Suprapubic skin (tissue), 4 donors: Measurements from ENCODE around the gene GADD45GIP1. TPM values are rescaled to one million over a fixed set of nuclear protein-coding genes. Genes with fewer than 3 reads are reported as not detected.

Experiments
- DNase-seq, 2 donors: peaks; one replicate each; pipeline ENCODE4 v3.0.0-alpha.2; 2019; ENCODE audit warnings: low spot score in 2 of 2
- H3K27ac ChIP-seq: fragments of 200-600 bp; sonication (generic); one replicate; pipeline ENCODE4 v1.5.1; 2019
- H3K27me3 ChIP-seq: fragments of 200-600 bp; sonication (generic); one replicate; pipeline ENCODE4 v1.5.1; 2019
- H3K36me3 ChIP-seq: fragments of 200-600 bp; sonication (generic); one replicate; pipeline ENCODE4 v1.5.1; 2019
- H3K4me1 ChIP-seq: fragments of 200-600 bp; sonication (generic); one replicate; pipeline ENCODE4 v1.5.1; 2019
- H3K4me3 ChIP-seq: fragments of 200-600 bp; sonication (generic); one replicate; pipeline ENCODE4 v1.5.1; 2019; ENCODE audit warnings: mild to moderate bottlenecking
- H3K9me3 ChIP-seq: fragments of 200-600 bp; sonication (generic); one replicate; pipeline ENCODE4 v1.5.1; 2019
- EP300 ChIP-seq: sonication (generic); formaldehyde crosslinking; IDR thresholded peaks from one replicate; pipeline ENCODE4 v1.6.1; 2017; ENCODE audit warnings: antibody characterized with exemption
- POLR2A ChIP-seq, 2 donors: fragments of 450-650 bp; IDR thresholded peaks; one replicate each; pipeline ENCODE4 v1.6.1; 2017; ENCODE audit warnings: antibody characterized with exemption in 2 of 2, mild to moderate bottlenecking in 2 of 2, moderate library complexity in 2 of 2
- POLR2AphosphoS5 ChIP-seq, 3 donors: sonication (generic); formaldehyde crosslinking; IDR thresholded peaks; one replicate each; pipeline ENCODE4 v1.6.1; 2017; ENCODE audit warnings: antibody characterized with exemption in 3 of 3
- WGBS: methylation state at CpG from one replicate; pipeline ENCODE4 v1.1.5; 2018; 5-methylcytosine and 5-hydroxymethylcytosine counted together
- total RNA-seq, 4 donors: library from RNA; depleted of rRNA; stranded (reverse); fragments of >200 nt; gene quantifications; one replicate each; pipeline ENCODE4 v1.1.0, GENCODE V29; 2016
- TF ChIP-seq, protein P1 (sequence below), 2 donors: fragments of 200-600 bp in 1 of 2; fragments of 450-650 bp in 1 of 2; sonication (generic) in 1 of 2; IDR thresholded peaks; one replicate each; pipeline ENCODE4 v1.5.1; 2016 to 2019; ENCODE audit warnings: antibody characterized with exemption in 2 of 2, mild to moderate bottlenecking in 1 of 2, moderate library complexity in 1 of 2

The GADD45GIP1 gene
- total RNA-seq, 4 donors from 2014 or later: 20.4 to 31.0 (median 24.8) TPM

DNA sequence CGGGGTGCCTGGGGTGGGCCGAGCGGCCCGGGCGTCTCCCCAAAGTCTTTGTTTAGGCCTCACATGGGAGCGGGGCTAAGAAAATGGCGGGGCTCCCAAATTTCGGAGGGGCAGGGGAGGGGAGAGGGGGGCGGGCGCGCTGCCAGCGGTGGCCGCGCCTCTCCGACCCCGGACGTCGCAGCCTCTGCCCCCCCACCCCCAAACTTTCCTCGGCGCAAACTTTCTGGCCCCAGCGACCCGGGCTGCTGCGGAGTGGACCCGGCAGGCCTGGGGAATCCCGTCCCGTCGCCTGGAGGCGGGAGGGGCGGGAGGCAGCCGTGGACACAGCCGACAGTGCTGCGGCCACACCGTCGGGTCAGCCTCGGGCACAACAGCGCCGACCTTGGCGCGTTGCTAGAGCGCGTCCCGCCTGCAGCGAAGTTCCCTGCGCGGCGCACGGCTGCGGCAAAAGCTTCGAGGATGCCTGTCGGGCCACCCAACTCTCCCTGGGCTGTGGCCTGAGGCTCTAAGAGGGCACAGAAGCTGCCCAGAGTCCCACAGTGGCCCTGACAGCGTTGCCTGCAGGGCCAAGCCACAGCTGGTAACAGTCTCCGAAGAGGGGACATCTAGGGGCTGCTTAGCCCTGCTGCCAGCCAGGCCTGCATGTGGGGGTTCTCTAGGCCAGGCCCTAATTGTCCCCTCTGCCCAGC lies 39.5 kb upstream of the GADD45GIP1 start:
- peaks cover 63% of the 10 kb centered on the region for H3K4me1 ChIP-seq
- 0% methylated on average over 9 of the region's 52 CpGs for WGBS

DNA sequence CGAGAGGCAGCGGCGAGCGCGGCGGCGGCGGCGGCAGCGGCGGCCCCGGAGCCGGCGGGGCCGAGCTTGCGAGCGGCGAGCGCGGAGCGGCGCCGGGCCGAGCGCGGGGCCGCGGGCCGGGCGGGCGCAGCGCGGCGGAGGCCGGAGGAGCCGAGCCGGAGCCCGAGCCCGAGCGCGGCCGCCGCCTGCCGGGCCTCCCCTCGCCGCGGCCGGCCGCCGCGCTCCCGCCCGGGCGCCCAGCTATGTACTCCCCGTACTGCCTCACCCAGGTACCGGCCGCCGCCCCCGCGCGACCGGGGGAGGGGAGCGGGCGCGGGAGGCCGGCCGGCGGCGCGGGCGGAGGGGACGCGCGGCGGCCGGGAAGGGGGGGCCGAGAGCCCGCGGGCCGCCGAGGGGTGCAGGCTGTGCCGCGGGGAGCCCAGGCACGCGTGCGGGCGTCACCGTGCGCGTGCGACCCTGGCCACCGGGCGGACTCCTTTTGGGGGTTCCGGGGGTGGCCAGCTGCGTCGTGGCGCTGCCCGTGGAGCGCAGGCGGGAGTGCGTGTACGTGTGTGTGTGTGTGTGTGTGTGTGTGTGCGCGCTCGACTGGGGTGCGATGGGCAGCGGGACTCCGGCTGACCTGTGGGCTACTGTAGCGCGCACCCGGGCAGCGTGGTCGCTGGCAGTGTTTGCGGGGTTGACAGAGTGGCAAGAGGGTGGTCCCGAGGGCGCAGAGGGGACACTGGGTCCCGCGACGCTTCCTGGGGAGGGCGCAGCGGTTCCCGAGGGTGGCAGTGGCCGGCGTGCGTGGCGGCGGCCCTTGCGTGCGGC lies 38.8 kb upstream of the GADD45GIP1 start:
- Histone ChIP-seq H3K4me1 (peaks cover 55% of the 10 kb centered on the region), H3K27me3 (no peaks in the 10 kb centered on the region), H3K36me3 (no peaks in the 10 kb centered on the region), H3K4me3 (peak overlapping the region; percentile 89), H3K9me3 (no peaks in the 10 kb centered on the region), H3K27ac (peak overlapping the region; percentile 97)
- WGBS: 0% methylated on average over 9 of the region's 129 CpGs
- DNase-seq: peak in 1 of 2 donors; percentile 76
- no peak for TF ChIP-seq POLR2AphosphoS5 (IDR thresholded peaks at IDR 0.05)
- TF ChIP-seq, protein P1, sequence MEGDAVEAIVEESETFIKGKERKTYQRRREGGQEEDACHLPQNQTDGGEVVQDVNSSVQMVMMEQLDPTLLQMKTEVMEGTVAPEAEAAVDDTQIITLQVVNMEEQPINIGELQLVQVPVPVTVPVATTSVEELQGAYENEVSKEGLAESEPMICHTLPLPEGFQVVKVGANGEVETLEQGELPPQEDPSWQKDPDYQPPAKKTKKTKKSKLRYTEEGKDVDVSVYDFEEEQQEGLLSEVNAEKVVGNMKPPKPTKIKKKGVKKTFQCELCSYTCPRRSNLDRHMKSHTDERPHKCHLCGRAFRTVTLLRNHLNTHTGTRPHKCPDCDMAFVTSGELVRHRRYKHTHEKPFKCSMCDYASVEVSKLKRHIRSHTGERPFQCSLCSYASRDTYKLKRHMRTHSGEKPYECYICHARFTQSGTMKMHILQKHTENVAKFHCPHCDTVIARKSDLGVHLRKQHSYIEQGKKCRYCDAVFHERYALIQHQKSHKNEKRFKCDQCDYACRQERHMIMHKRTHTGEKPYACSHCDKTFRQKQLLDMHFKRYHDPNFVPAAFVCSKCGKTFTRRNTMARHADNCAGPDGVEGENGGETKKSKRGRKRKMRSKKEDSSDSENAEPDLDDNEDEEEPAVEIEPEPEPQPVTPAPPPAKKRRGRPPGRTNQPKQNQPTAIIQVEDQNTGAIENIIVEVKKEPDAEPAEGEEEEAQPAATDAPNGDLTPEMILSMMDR (IDR thresholded peaks at IDR 0.05): no peak

More for the DNA sequence above, 39.5 kb upstream of the GADD45GIP1 start:
- no peak for DNase-seq
- H3K27me3 ChIP-seq: no peaks in the 10 kb centered on the region
- peak overlapping the region; percentile 97 for H3K27ac ChIP-seq
- H3K36me3 ChIP-seq: no peaks in the 10 kb centered on the region
- H3K4me3 ChIP-seq: peak overlapping the region; percentile 89
- no peak for TF ChIP-seq POLR2A (IDR thresholded peaks at IDR 0.05)
- peak in 1 of 3 donors; percentile 48 for TF ChIP-seq POLR2AphosphoS5 (IDR thresholded peaks at IDR 0.05)
- no peaks in the 10 kb centered on the region for H3K9me3 ChIP-seq

DNA sequence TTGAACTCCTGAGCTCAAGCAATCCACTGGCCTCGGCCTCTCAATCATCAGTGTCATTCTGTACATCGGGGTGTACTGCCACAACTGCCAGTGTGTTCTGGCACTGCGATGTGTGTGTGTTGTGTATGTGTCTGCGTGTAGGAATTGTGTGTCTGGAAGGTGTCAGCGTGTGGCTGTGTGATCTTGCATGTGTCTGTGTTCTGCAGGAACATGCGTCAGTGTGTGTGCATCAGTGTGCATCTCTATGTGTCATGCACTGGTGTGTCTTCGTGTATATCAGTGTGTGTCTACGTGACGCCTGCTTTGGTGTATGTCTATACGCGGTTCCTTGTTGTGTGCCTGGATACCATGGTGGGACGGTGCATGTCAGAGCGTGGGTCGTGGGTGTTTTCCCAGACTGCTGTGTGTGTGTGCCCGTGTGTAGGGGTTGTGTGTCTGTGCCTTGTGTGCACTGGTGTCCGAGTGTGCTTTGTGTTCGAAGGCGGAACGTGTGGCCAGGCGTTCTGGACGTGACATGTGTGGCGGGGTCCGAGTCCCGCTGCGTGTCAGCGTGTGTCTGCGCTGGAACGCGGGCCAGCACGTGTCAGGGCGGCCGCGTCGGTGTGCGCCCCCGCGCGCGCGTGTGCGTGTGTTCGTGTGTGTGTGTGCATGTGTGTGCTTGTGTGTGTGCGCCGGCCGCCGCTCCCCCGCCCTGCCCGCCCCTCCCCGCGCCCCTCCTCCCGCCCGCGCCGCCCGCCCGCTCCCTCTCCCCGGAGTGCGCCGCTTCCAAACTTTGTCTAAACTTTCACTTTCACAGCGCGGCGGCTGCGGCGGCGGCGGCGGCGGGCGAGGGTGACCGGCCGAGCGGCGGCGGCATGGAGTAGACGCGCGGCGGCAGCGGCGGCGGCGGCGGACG lies 37.9 kb upstream of the GADD45GIP1 start, which contains the start of gene NFIX:
NFIX (plus strand) TSS at position 775 of the 895 bp plus-strand sequence. CDS start 363 bp downstream, outside the sequence.
- DNase-seq: peak; percentile 80 to 90
- Histone ChIP-seq H3K27ac (peak within 1 kb of the TSS; percentile 97), H3K36me3 (no peaks in the 10 kb centered on the region), H3K9me3 (no peaks in the 10 kb centered on the region), H3K27me3 (no peaks in the 10 kb centered on the region), H3K4me1 (peaks cover 47% of the 10 kb centered on the region), H3K4me3 (peak within 1 kb of the TSS; percentile 89)
- 24% methylated on average over 16 of the region's 84 CpGs for WGBS
- peak in 2 of 3 donors; percentile 28 to 63 for TF ChIP-seq POLR2AphosphoS5 (IDR thresholded peaks at IDR 0.05)
- no peak for TF ChIP-seq POLR2A (IDR thresholded peaks at IDR 0.05)
- TF ChIP-seq EP300: no peak
- TF ChIP-seq, protein P1 (IDR thresholded peaks at IDR 0.05): no peak

DNA sequence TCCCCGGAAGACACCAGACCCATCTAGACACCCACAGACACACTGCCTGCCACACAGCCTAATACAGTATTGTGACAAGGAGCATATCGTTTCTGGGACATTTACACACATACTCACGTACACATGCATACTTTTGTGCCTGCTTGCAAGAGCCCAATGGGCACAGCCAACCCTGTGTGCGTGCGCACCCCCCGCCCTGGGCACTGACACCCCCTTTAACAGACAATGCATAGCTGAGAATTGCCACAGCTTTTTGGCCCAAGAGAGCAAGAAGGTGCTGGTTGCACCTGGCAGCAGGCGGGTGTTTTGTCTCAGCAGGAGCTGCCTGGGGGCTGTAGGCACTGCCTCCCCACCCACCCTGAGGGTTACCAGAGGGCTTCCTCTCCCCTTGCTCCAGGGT lies 36.5 kb upstream of the GADD45GIP1 start:
- TF ChIP-seq POLR2AphosphoS5 (IDR thresholded peaks at IDR 0.05): no peak
- TF ChIP-seq EP300: no peak
- TF ChIP-seq, protein P1 (IDR thresholded peaks at IDR 0.05): no peak
- TF ChIP-seq POLR2A (IDR thresholded peaks at IDR 0.05): no peak

DNA sequence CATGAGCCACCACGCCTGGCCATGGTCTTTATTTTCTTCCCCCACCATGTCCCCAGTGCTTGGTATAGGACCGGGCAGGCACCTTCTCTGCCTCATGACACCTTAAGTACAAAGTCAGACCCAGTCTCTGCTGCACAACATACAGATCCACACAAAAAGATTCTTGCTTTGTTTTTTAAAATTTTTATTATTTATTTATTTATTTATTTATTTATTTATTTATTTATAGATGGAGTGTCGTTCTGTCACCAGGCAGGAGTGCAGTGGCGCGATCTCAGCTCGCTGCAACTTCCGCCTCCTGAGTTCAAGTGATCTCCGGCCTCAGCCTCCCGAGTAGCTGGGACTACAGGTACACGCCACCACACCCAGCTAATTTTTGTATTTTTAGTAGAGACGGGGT lies 35.7 kb upstream of the GADD45GIP1 start:
- Histone ChIP-seq H3K4me1 (peaks cover 25% of the 10 kb centered on the region), H3K27me3 (no peaks in the 10 kb centered on the region), H3K36me3 (no peaks in the 10 kb centered on the region), H3K9me3 (no peaks in the 10 kb centered on the region), H3K4me3 (no peak overlapping the region), H3K27ac (no peak overlapping the region)
- WGBS: 96% methylated on average over 11 of the region's 11 CpGs
- DNase-seq: no peak
- TF ChIP-seq POLR2AphosphoS5 (IDR thresholded peaks at IDR 0.05) (no peak), EP300 (no peak), POLR2A (IDR thresholded peaks at IDR 0.05) (no peak)
- TF ChIP-seq, protein P1 (IDR thresholded peaks at IDR 0.05): no peak

More for the DNA sequence above, 36.5 kb upstream of the GADD45GIP1 start:
- DNase-seq: no peak
- Histone ChIP-seq H3K4me1 (peaks cover 33% of the 10 kb centered on the region), H3K36me3 (no peaks in the 10 kb centered on the region), H3K9me3 (no peaks in the 10 kb centered on the region), H3K27me3 (no peaks in the 10 kb centered on the region), H3K4me3 (no peak overlapping the region), H3K27ac (peak overlapping the region; percentile 39)
- WGBS: 43% methylated on average over 1 of the region's 7 CpGs
